ENCODE measurements around the gene COL13A1. TPM values are rescaled to one million over a fixed set of nuclear protein-coding genes. Genes with fewer than 3 reads are reported as not detected.

The COL13A1 gene
- total RNA-seq, 1 donor from 2014 or later = 29.2 TPM

GRCh38 chr10:69810097-69810496 is 8.4 kb downstream of the COL13A1 start:
- no peak for DNase-seq (ENCODE audit: extremely low spot score, unreplicated experiment)

DNA sequence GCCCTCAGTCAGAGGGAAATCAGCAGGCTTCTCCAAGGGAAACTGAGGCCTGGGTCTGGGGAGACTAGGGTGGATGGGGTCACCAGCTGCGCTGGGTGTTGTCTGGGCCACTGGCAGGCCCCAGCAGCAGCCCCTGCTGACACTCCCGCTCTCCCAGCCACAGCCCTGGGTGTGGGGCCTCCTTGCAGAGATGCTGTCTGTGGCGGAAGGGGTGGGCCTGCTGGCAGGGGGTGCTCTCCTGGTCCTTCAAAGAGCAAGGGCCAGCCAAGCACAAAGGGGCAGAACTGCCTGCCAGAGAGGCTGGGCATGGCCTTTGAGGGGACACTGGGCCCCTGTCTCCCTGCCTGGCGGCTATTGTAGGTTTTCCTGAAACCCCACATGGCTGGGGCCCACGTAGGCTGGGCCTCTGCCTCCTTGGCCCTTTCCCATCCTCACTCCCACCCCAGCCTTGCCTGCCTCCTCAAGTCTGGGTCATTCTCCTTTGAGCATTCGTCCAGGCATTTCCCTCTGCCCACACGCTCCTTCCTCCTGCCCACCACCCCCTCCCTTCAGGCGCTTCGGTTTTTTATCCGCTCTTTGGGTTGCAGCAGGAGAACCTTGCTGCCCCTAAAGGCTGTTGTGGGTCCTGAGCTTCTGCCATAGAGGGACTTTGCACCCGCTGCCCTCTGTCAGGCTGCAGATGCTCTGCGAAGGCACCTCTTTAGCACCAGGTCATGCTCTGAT is 9.1 kb downstream of the COL13A1 start:
- no peak for DNase-seq (ENCODE audit: extremely low spot score, unreplicated experiment)
- no peak overlapping the region for H3K4me3 Mint-ChIP-seq (ENCODE audit: unreplicated experiment)

More at GRCh38 chr10:69810097-69810496, 8.4 kb downstream of the COL13A1 start:
- H3K4me1 Mint-ChIP-seq (ENCODE audit: unreplicated experiment) = peaks cover 30% of the 10 kb centered on the region
- H3K27me3 Mint-ChIP-seq (ENCODE audit: unreplicated experiment) = no peaks in the 10 kb centered on the region
- no peaks in the 10 kb centered on the region for H3K36me3 Mint-ChIP-seq (ENCODE audit: unreplicated experiment)
- H3K27ac Mint-ChIP-seq (ENCODE audit: unreplicated experiment) = peak overlapping the region; percentile 11
- H3K9me3 Mint-ChIP-seq (ENCODE audit: unreplicated experiment) = no peaks in the 10 kb centered on the region
- H3K4me3 Mint-ChIP-seq (ENCODE audit: unreplicated experiment) = no peak overlapping the region
- TF ChIP-seq, protein P1, sequence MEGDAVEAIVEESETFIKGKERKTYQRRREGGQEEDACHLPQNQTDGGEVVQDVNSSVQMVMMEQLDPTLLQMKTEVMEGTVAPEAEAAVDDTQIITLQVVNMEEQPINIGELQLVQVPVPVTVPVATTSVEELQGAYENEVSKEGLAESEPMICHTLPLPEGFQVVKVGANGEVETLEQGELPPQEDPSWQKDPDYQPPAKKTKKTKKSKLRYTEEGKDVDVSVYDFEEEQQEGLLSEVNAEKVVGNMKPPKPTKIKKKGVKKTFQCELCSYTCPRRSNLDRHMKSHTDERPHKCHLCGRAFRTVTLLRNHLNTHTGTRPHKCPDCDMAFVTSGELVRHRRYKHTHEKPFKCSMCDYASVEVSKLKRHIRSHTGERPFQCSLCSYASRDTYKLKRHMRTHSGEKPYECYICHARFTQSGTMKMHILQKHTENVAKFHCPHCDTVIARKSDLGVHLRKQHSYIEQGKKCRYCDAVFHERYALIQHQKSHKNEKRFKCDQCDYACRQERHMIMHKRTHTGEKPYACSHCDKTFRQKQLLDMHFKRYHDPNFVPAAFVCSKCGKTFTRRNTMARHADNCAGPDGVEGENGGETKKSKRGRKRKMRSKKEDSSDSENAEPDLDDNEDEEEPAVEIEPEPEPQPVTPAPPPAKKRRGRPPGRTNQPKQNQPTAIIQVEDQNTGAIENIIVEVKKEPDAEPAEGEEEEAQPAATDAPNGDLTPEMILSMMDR (IDR thresholded peaks at IDR 0.05) = no peak

DNA sequence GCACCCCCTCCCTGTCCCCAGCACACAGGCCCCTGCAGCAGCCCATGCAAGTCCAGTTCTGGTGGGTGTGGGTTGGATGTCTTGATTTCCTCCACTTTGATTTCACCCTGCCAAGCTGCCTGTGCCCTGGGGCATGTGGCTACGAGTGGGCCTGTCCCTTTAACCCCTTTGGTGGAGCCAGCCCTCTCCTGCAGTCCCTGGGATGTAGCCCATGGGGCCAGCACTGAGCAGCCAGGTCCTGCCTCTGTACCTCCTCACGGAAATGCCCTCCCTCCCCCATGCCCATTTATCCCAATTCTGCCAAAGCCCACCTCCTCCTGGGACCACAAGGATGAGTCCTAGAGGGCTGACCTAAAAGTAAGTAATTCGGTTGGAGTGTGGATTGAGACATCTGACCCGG is 11.9 kb downstream of the COL13A1 start:
- H3K27me3 Mint-ChIP-seq (ENCODE audit: unreplicated experiment) = no peaks in the 10 kb centered on the region
- H3K36me3 Mint-ChIP-seq (ENCODE audit: unreplicated experiment) = no peaks in the 10 kb centered on the region
- TF ChIP-seq, protein P1 (IDR thresholded peaks at IDR 0.05) = no peak
- H3K4me1 Mint-ChIP-seq (ENCODE audit: unreplicated experiment) = peaks cover 16% of the 10 kb centered on the region
- H3K4me3 Mint-ChIP-seq (ENCODE audit: unreplicated experiment) = no peak overlapping the region
- no peak overlapping the region for H3K27ac Mint-ChIP-seq (ENCODE audit: unreplicated experiment)
- no peaks in the 10 kb centered on the region for H3K9me3 Mint-ChIP-seq (ENCODE audit: unreplicated experiment)
- DNase-seq (ENCODE audit: extremely low spot score, unreplicated experiment) = no peak

More for the DNA sequence above, 9.1 kb downstream of the COL13A1 start:
- Mint-ChIP-seq H3K27me3 (ENCODE audit: unreplicated experiment) (no peaks in the 10 kb centered on the region), H3K9me3 (ENCODE audit: unreplicated experiment) (no peaks in the 10 kb centered on the region), H3K27ac (ENCODE audit: unreplicated experiment) (no peak overlapping the region), H3K36me3 (ENCODE audit: unreplicated experiment) (no peaks in the 10 kb centered on the region), H3K4me1 (ENCODE audit: unreplicated experiment) (peaks cover 25% of the 10 kb centered on the region)
- TF ChIP-seq, protein P1 (IDR thresholded peaks at IDR 0.05) = no peak

DNA sequence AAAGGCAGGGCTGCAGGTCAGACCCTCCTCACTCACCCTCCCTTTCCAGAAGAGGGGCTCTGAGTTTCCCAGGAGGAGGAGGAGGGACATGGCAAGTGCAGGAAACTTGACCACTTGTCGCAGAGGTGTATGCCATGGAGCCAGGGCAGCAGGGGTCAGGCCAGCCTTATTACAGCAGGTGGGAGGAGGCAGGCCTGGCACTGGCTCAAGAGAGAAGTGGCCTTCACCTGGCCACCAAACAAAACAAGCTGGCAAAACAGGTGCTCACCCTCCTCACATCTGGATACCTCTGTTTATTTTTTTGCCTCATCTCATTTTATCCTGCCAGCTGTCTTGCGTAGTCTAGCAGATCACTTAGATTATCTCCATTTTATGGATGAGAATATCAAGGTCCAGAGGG is 12.5 kb downstream of the COL13A1 start:
- DNase-seq (ENCODE audit: extremely low spot score, unreplicated experiment) = no peak
- H3K27me3 Mint-ChIP-seq (ENCODE audit: unreplicated experiment) = no peaks in the 10 kb centered on the region
- peaks cover 3% of the 10 kb centered on the region for H3K36me3 Mint-ChIP-seq (ENCODE audit: unreplicated experiment)
- peaks cover 18% of the 10 kb centered on the region for H3K4me1 Mint-ChIP-seq (ENCODE audit: unreplicated experiment)
- H3K27ac Mint-ChIP-seq (ENCODE audit: unreplicated experiment) = no peak overlapping the region
- TF ChIP-seq, protein P1 (IDR thresholded peaks at IDR 0.05) = no peak
- H3K9me3 Mint-ChIP-seq (ENCODE audit: unreplicated experiment) = no peaks in the 10 kb centered on the region
- H3K4me3 Mint-ChIP-seq (ENCODE audit: unreplicated experiment) = no peak overlapping the region

DNA sequence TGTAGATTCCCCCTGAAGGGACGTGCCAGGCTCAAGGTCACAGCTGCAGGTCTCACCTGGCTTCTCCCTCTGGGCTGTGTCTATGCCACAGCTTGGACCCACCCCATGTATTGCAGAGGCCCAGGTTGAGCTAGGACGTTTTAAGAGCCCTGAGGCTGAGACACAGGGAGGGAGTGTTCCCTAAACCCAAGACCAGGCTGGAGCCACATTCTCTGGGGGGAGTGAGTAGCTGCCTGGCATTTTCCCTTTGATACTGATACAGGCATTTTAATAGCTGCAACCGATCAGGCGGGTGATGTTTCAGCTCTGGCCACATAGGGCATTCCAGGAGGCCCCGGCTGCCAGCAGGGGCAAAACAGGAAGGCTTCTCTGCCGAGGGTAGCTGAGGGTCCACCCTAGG is 13.4 kb downstream of the COL13A1 start:
- Mint-ChIP-seq H3K27me3 (ENCODE audit: unreplicated experiment) (no peaks in the 10 kb centered on the region), H3K4me3 (ENCODE audit: unreplicated experiment) (no peak overlapping the region), H3K4me1 (ENCODE audit: unreplicated experiment) (peaks cover 25% of the 10 kb centered on the region), H3K36me3 (ENCODE audit: unreplicated experiment) (peaks cover 3% of the 10 kb centered on the region), H3K9me3 (ENCODE audit: unreplicated experiment) (no peaks in the 10 kb centered on the region), H3K27ac (ENCODE audit: unreplicated experiment) (no peak overlapping the region)
- TF ChIP-seq, protein P1 (IDR thresholded peaks at IDR 0.05) = no peak
- no peak for DNase-seq (ENCODE audit: extremely low spot score, unreplicated experiment)

Measured in osteocyte (in vitro differentiated cells).